ENCODE results near the gene TNRC6A. TPM values are rescaled to one million over a fixed set of nuclear protein-coding genes. Genes with fewer than 3 reads are reported as not detected.

Gene TNRC6A
- total and polyA plus RNA-seq, 2 experiments from 2014 or later = 93.1 to 124 TPM

DNA sequence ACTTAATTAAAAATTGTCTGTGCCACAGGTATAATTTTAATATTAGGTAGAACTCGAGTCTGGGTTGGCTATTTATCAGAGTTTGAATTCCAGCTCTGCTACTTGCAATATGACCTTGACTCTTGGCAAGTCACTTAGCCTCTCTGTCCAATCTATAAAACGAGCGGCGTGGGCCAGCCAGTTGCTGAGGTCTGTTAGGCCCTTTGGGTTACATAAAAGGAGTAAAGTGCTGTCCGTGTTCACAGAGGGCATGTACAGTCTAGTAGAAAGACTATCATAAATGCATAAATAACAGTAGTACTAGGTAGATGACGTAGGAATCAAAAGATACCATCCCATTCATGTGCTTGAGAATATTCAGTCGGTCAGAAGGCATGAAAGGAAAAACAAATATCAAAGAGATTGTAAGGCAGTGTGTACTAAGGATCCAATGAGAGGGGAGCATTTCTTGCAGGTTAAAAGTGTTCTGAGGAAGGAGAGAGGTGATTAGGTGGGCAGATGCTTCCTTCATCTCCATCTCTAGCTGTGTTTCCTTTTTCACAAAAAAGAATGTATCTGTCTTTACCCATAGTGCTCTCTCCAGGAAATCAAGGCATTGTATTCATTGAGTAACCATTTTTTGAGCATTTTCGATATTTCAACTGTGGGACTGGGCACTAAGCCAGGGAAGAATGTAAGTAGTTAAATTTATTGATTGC, 2.4 kb downstream of the TNRC6A start:
- Mint-ChIP-seq H3K4me3 (peak overlapping the region; percentile 97), H3K36me3 (ENCODE audit: low read depth) (peaks cover 41% of the 10 kb centered on the region), H3K27ac (peak overlapping the region; percentile 15), H3K9me3 (no peaks in the 10 kb centered on the region), H3K27me3 (ENCODE audit: insufficient read depth, low read depth, poor library complexity) (peaks cover 3% of the 10 kb centered on the region), H3K4me1 (peaks cover 59% of the 10 kb centered on the region)
- Histone ChIP-seq H3K9me2 (ENCODE audit: insufficient read depth) (no peaks in the 10 kb centered on the region), H3K4me3 (peak overlapping the region; percentile 91), H3K36me3 (ENCODE audit: insufficient read depth) (peaks cover 15% of the 10 kb centered on the region; the same call in 1 of the 2 replicates), H3K27me3 (ENCODE audit: insufficient read depth) (no peaks in the 10 kb centered on the region), H3F3A (replicated peaks; ENCODE audit: low read depth) (no peaks in the 10 kb centered on the region), H3K79me2 (replicated peaks; ENCODE audit: insufficient read depth) (peaks cover 71% of the 10 kb centered on the region), H2AFZ (no peak overlapping the region), H4K20me1 (replicated peaks; ENCODE audit: insufficient read depth) (peaks cover 45% of the 10 kb centered on the region), H3K4me2 (peak overlapping the region; percentile 76), H3K4me1 (ENCODE audit: insufficient read depth) (peaks cover 57% of the 10 kb centered on the region), H3K27ac (ENCODE audit: low read depth) (peak overlapping the region; percentile 75; the same call in 1 of the 2 replicates)
- TF ChIP-seq EZH2 (IDR thresholded peaks at IDR 0.05; ENCODE audit: low read depth, unreplicated experiment) (no peak), EZH2phosphoT487 (IDR thresholded peaks at IDR 0.05; ENCODE audit: unreplicated experiment) (no peak), CREB1 (CRISPR knock-in tag; IDR thresholded peaks at IDR 0.05; ENCODE audit: low read depth) (no peak), ZNF114 (CRISPR knock-in tag; IDR thresholded peaks at IDR 0.05) (no peak), JUNB (IDR thresholded peaks at IDR 0.05; ENCODE audit: unreplicated experiment) (no peak), STAT1 (IDR thresholded peaks at IDR 0.05; ENCODE audit: unreplicated experiment) (no peak), ZNF331 (CRISPR knock-in tag; IDR thresholded peaks at IDR 0.05; ENCODE audit: low read depth) (no peak), NANOG (IDR thresholded peaks at IDR 0.05; ENCODE audit: borderline replicate concordance) (no peak), POLR2AphosphoS5 (IDR thresholded peaks at IDR 0.05; ENCODE audit: low read depth) (no peak)
- TF ChIP-seq, protein P1, sequence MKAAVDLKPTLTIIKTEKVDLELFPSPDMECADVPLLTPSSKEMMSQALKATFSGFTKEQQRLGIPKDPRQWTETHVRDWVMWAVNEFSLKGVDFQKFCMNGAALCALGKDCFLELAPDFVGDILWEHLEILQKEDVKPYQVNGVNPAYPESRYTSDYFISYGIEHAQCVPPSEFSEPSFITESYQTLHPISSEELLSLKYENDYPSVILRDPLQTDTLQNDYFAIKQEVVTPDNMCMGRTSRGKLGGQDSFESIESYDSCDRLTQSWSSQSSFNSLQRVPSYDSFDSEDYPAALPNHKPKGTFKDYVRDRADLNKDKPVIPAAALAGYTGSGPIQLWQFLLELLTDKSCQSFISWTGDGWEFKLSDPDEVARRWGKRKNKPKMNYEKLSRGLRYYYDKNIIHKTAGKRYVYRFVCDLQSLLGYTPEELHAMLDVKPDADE (IDR thresholded peaks at IDR 0.05) = no peak
- TF ChIP-seq, protein P2, sequence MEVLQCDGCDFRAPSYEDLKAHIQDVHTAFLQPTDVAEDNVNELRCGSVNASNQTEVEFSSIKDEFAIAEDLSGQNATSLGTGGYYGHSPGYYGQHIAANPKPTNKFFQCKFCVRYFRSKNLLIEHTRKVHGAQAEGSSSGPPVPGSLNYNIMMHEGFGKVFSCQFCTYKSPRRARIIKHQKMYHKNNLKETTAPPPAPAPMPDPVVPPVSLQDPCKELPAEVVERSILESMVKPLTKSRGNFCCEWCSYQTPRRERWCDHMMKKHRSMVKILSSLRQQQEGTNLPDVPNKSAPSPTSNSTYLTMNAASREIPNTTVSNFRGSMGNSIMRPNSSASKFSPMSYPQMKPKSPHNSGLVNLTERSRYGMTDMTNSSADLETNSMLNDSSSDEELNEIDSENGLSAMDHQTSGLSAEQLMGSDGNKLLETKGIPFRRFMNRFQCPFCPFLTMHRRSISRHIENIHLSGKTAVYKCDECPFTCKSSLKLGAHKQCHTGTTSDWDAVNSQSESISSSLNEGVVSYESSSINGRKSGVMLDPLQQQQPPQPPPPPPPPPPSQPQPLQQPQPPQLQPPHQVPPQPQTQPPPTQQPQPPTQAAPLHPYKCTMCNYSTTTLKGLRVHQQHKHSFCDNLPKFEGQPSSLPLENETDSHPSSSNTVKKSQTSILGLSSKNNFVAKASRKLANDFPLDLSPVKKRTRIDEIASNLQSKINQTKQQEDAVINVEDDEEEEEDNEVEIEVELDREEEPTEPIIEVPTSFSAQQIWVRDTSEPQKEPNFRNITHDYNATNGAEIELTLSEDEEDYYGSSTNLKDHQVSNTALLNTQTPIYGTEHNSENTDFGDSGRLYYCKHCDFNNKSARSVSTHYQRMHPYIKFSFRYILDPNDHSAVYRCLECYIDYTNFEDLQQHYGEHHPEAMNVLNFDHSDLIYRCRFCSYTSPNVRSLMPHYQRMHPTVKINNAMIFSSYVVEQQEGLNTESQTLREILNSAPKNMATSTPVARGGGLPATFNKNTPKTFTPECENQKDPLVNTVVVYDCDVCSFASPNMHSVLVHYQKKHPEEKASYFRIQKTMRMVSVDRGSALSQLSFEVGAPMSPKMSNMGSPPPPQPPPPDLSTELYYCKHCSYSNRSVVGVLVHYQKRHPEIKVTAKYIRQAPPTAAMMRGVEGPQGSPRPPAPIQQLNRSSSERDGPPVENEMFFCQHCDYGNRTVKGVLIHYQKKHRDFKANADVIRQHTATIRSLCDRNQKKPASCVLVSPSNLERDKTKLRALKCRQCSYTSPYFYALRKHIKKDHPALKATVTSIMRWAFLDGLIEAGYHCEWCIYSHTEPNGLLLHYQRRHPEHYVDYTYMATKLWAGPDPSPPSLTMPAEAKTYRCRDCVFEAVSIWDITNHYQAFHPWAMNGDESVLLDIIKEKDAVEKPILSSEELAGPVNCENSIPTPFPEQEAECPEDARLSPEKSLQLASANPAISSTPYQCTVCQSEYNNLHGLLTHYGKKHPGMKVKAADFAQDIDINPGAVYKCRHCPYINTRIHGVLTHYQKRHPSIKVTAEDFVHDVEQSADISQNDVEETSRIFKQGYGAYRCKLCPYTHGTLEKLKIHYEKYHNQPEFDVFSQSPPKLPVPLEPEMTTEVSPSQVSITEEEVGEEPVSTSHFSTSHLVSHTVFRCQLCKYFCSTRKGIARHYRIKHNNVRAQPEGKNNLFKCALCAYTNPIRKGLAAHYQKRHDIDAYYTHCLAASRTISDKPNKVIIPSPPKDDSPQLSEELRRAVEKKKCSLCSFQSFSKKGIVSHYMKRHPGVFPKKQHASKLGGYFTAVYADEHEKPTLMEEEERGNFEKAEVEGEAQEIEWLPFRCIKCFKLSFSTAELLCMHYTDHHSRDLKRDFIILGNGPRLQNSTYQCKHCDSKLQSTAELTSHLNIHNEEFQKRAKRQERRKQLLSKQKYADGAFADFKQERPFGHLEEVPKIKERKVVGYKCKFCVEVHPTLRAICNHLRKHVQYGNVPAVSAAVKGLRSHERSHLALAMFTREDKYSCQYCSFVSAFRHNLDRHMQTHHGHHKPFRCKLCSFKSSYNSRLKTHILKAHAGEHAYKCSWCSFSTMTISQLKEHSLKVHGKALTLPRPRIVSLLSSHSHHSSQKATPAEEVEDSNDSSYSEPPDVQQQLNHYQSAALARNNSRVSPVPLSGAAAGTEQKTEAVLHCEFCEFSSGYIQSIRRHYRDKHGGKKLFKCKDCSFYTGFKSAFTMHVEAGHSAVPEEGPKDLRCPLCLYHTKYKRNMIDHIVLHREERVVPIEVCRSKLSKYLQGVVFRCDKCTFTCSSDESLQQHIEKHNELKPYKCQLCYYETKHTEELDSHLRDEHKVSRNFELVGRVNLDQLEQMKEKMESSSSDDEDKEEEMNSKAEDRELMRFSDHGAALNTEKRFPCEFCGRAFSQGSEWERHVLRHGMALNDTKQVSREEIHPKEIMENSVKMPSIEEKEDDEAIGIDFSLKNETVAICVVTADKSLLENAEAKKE (CRISPR knock-in tag; IDR thresholded peaks at IDR 0.05) = no peak
- TF ChIP-seq, protein P3, sequence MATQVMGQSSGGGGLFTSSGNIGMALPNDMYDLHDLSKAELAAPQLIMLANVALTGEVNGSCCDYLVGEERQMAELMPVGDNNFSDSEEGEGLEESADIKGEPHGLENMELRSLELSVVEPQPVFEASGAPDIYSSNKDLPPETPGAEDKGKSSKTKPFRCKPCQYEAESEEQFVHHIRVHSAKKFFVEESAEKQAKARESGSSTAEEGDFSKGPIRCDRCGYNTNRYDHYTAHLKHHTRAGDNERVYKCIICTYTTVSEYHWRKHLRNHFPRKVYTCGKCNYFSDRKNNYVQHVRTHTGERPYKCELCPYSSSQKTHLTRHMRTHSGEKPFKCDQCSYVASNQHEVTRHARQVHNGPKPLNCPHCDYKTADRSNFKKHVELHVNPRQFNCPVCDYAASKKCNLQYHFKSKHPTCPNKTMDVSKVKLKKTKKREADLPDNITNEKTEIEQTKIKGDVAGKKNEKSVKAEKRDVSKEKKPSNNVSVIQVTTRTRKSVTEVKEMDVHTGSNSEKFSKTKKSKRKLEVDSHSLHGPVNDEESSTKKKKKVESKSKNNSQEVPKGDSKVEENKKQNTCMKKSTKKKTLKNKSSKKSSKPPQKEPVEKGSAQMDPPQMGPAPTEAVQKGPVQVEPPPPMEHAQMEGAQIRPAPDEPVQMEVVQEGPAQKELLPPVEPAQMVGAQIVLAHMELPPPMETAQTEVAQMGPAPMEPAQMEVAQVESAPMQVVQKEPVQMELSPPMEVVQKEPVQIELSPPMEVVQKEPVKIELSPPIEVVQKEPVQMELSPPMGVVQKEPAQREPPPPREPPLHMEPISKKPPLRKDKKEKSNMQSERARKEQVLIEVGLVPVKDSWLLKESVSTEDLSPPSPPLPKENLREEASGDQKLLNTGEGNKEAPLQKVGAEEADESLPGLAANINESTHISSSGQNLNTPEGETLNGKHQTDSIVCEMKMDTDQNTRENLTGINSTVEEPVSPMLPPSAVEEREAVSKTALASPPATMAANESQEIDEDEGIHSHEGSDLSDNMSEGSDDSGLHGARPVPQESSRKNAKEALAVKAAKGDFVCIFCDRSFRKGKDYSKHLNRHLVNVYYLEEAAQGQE (IDR thresholded peaks at IDR 0.05; ENCODE audit: unreplicated experiment) = no peak
- TF ChIP-seq, protein P4, sequence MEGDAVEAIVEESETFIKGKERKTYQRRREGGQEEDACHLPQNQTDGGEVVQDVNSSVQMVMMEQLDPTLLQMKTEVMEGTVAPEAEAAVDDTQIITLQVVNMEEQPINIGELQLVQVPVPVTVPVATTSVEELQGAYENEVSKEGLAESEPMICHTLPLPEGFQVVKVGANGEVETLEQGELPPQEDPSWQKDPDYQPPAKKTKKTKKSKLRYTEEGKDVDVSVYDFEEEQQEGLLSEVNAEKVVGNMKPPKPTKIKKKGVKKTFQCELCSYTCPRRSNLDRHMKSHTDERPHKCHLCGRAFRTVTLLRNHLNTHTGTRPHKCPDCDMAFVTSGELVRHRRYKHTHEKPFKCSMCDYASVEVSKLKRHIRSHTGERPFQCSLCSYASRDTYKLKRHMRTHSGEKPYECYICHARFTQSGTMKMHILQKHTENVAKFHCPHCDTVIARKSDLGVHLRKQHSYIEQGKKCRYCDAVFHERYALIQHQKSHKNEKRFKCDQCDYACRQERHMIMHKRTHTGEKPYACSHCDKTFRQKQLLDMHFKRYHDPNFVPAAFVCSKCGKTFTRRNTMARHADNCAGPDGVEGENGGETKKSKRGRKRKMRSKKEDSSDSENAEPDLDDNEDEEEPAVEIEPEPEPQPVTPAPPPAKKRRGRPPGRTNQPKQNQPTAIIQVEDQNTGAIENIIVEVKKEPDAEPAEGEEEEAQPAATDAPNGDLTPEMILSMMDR (conservative IDR thresholded peaks at IDR 0.05; ENCODE audit: low read depth in 2 of 2) = no peak
- ATAC-seq (no peak), DNase-seq (ENCODE audit: low spot score) (no peak)
